ENCODE data around the gene LASP1NB.
A peak's percentile ranks its signal among the peaks of the same experiment; 100 is the strongest.

Gene LASP1NB

GRCh38 chr17:38914741-38915638 is 10.4 kb upstream of the LASP1NB start (continued):
- no peak for TF ChIP-seq ZNF274 (CRISPR knock-in tag; IDR thresholded peaks at IDR 0.05)
- TF ChIP-seq POLR2G (IDR thresholded peaks at IDR 0.05; ENCODE audit: low read depth, low read length): 0 out of 2 replicates have a peak, but pooled peaks have one; percentile 32
- no peak for TF ChIP-seq DRAP1 (CRISPR knock-in tag; IDR thresholded peaks at IDR 0.05)
- no peak for TF ChIP-seq CREB1 (IDR thresholded peaks at IDR 0.05)
- 0 out of 2 replicates have a peak, but pooled peaks have one; percentile 7 for TF ChIP-seq CREB1 (CRISPR knock-in tag; IDR thresholded peaks at IDR 0.05)
- TF ChIP-seq ARID4A (CRISPR knock-in tag; IDR thresholded peaks at IDR 0.05; ENCODE audit: borderline replicate concordance): peak; percentile 72; the same call in 1 of the 2 replicates
- TF ChIP-seq RFX3 (CRISPR knock-in tag; IDR thresholded peaks at IDR 0.05): no peak
- TF ChIP-seq MTA3 (CRISPR knock-in tag; IDR thresholded peaks at IDR 0.05): no peak
- no peak for TF ChIP-seq SNRNP70 (IDR thresholded peaks at IDR 0.05; ENCODE audit: low read depth, low read length)
- TF ChIP-seq POLR2A (IDR thresholded peaks at IDR 0.05; ENCODE audit: insufficient read depth in 1 of 2, low read depth in 2 of 2, low read length in 2 of 2): no peak; a peak in 1 of 4 replicates
- no peak for TF ChIP-seq ZC3H13 (CRISPR knock-in tag; IDR thresholded peaks at IDR 0.05)
- no peak for TF ChIP-seq PHB2 (IDR thresholded peaks at IDR 0.05; ENCODE audit: partially characterized antibody)
- 0 out of 2 replicates have a peak, but pooled peaks have one; percentile 43 for TF ChIP-seq NFKBIZ (CRISPR knock-in tag; IDR thresholded peaks at IDR 0.05)
- TF ChIP-seq RBM39 (IDR thresholded peaks at IDR 0.05; ENCODE audit: low read depth, low read length, poor library complexity, severe bottlenecking): peak; percentile 65
- TF ChIP-seq ZNF576 (CRISPR knock-in tag; IDR thresholded peaks at IDR 0.05): 0 out of 2 replicates have a peak, but pooled peaks have one; percentile 4
- TF ChIP-seq CCAR2 (optimal IDR thresholded peaks at IDR 0.05; ENCODE audit: low read depth, low read length): peak; percentile 51
- no peak for TF ChIP-seq ZNF790 (CRISPR knock-in tag; IDR thresholded peaks at IDR 0.05; ENCODE audit: borderline replicate concordance)
- TF ChIP-seq SKIL (CRISPR knock-in tag; IDR thresholded peaks at IDR 0.05; ENCODE audit: borderline replicate concordance): no peak
- no peak for TF ChIP-seq KLF9 (CRISPR knock-in tag; IDR thresholded peaks at IDR 0.05; ENCODE audit: low read depth)
- TF ChIP-seq ZNF451 (CRISPR knock-in tag; IDR thresholded peaks at IDR 0.05): peak; percentile 61; the same call in 1 of the 2 replicates
- TF ChIP-seq HDAC6 (IDR thresholded peaks at IDR 0.05; ENCODE audit: low read depth, low read length): no peak
- TF ChIP-seq ZNF510 (CRISPR knock-in tag; IDR thresholded peaks at IDR 0.05; ENCODE audit: low read depth): no peak
- TF ChIP-seq ISL2 (CRISPR knock-in tag; IDR thresholded peaks at IDR 0.05): peak; percentile 82
- TF ChIP-seq AKAP8 (CRISPR knock-in tag; IDR thresholded peaks at IDR 0.05): peak; percentile 22; the same call in 1 of the 2 replicates
- TF ChIP-seq ZNF720 (CRISPR knock-in tag; IDR thresholded peaks at IDR 0.05): no peak

Data from HepG2 (cell line).